A549 (cell line): ENCODE results near the gene KRTAP19-1. TPM values are rescaled to one million over a fixed set of nuclear protein-coding genes. Genes with fewer than 3 reads are reported as not detected.

ENCODE experiments used
- ATAC-seq, 2 experiments: fragments of 200-7000 bp in 1 of 2; fragments of >200 bp in 1 of 2; cut with Nextera tagmentation in 1 of 2; cut with Tn5 transposase in 1 of 2; 3 replicates each; pipeline versions ENCODE4 v1.8.0 to v1.9.1; 2018 to 2020; ENCODE audit warnings: mild to moderate bottlenecking in 1 of 2, moderate library complexity in 1 of 2
- CTCF ChIA-PET: fragments of 300-600 bp; sonication (Branson Sonifier 250); formaldehyde crosslinking; extraction: SDS; loops from one replicate; lab custom pipeline; 2021; ENCODE audit warnings: antibody characterized with exemption, inconsistent platforms; lab: Yijun Ruan, JAX
- POLR2A ChIA-PET: fragments of 350-600 bp; formaldehyde crosslinking; extraction: SDS; loops from one replicate; lab custom pipeline; 2021; ENCODE audit warnings: antibody characterized with exemption, inconsistent platforms; lab: Yijun Ruan, JAX
- DNase-seq, 2 experiments: peaks; one replicate each; pipeline versions ENCODE4 v3.0.0 to v3.0.0-alpha.2; 2011 to 2016; ENCODE audit warnings: low read depth in 1 of 2, low spot score in 1 of 2
- FAIRE-seq: peaks from 2 replicates; lab custom pipeline; 2011; peaks lifted over from hg19 to GRCh38; lab: Jason Lieb, UNC
- H3K27ac ChIP-seq, 2 experiments: fragments of >200 bp; sonication (Bioruptor Twin); formaldehyde crosslinking; 3 replicates each; pipeline ENCODE4 v1.5.1; 2016 to 2017
- H3K4me1 ChIP-seq: fragments of >200 bp; sonication (Bioruptor Twin); formaldehyde crosslinking; 3 replicates; pipeline ENCODE4 v1.6.1; 2016
- H3K4me2 ChIP-seq: fragments of >200 bp; sonication (Bioruptor Twin); formaldehyde crosslinking; 3 replicates; pipeline ENCODE4 v1.6.1; 2016
- H3K4me3 ChIP-seq: fragments of >200 bp; sonication (Bioruptor Twin); formaldehyde crosslinking; 3 replicates; pipeline ENCODE4 v1.5.1; 2016
- H3K9me3 ChIP-seq: fragments of >200 bp; sonication (Bioruptor Twin); formaldehyde crosslinking; 3 replicates; pipeline ENCODE4 v1.6.1; 2016
- ATOH8 ChIP-seq: fragments of 250-450 bp; sonication (Bioruptor Pico); IDR thresholded peaks from 2 replicates; pipeline ENCODE4 v1.5.0; 2020; ENCODE audit warnings: low read depth, mild to moderate bottlenecking, moderate library complexity
- CBX2 ChIP-seq: fragments of 200-600 bp; sonication (generic); IDR thresholded peaks from 2 replicates; pipeline ENCODE4 v1.6.1; 2016; ENCODE audit warnings: low read depth, mild to moderate bottlenecking, borderline replicate concordance
- CBX8 ChIP-seq: fragments of 200-600 bp; sonication (generic); IDR thresholded peaks from 2 replicates; pipeline ENCODE4 v1.6.1; 2016
- EHMT2 ChIP-seq: fragments of 200-600 bp; sonication (generic); IDR thresholded peaks from 2 replicates; pipeline ENCODE4 v1.6.1; 2016; ENCODE audit warnings: antibody characterized with exemption, low read depth, mild to moderate bottlenecking, moderate library complexity
- EP300 ChIP-seq, 2 experiments: fragments of >200 bp; sonication (Bioruptor Twin); formaldehyde crosslinking; IDR thresholded peaks; 2 replicates in 1 of 2; 3 replicates in 1 of 2; pipeline ENCODE4 v1.6.1; 2016 to 2017
- ESRRA ChIP-seq: fragments of 150-350 bp; IDR thresholded peaks from 2 replicates; pipeline ENCODE4 v1.6.1; 2014; ENCODE audit warnings: mild to moderate bottlenecking, low read length, borderline replicate concordance
- FOSL2 ChIP-seq, 2 experiments: fragments of 450-650 bp in 1 of 2; fragments of >200 bp in 1 of 2; sonication (Bioruptor Twin) in 1 of 2; formaldehyde crosslinking; IDR thresholded peaks; 2 replicates each; pipeline versions ENCODE4 v1.5.0 to v1.6.1; 2016 to 2020; ENCODE audit warnings: mild to moderate bottlenecking in 1 of 2, moderate library complexity in 1 of 2
- GATA3 ChIP-seq: IDR thresholded peaks from 2 replicates; pipeline ENCODE4 v1.6.1; 2012; ENCODE audit warnings: borderline replicate concordance
- HES2 ChIP-seq: fragments of >200 bp; sonication (Bioruptor Twin); formaldehyde crosslinking; IDR thresholded peaks from 2 replicates; pipeline ENCODE4 v1.6.1; 2016
- HMGXB4 ChIP-seq: fragments of 250-450 bp; sonication (Bioruptor Pico); IDR thresholded peaks from 2 replicates; pipeline ENCODE4 v1.5.0; 2021; ENCODE audit warnings: mild to moderate bottlenecking, moderate library complexity, borderline replicate concordance
- HOXA7 ChIP-seq: fragments of 250-450 bp; sonication (Bioruptor Pico); IDR thresholded peaks from 2 replicates; pipeline ENCODE4 v1.5.0; 2020; ENCODE audit warnings: mild to moderate bottlenecking, moderate library complexity
- HOXB5 ChIP-seq: fragments of 250-450 bp; sonication (Bioruptor Pico); IDR thresholded peaks from 2 replicates; pipeline ENCODE4 v1.5.0; 2020; ENCODE audit warnings: mild to moderate bottlenecking, moderate library complexity
- KDM1A ChIP-seq: fragments of 200-600 bp; sonication (generic); IDR thresholded peaks from 2 replicates; pipeline ENCODE4 v1.6.1; 2016; ENCODE audit warnings: low read depth, mild to moderate bottlenecking
- KDM5A ChIP-seq: fragments of 200-600 bp; sonication (generic); IDR thresholded peaks from 2 replicates; pipeline ENCODE4 v1.6.1; 2016; ENCODE audit warnings: antibody characterized with exemption, mild to moderate bottlenecking
- MAFK ChIP-seq: fragments of 450-650 bp; IDR thresholded peaks from 2 replicates; pipeline ENCODE4 v1.6.1; 2014; ENCODE audit not compliant: partially characterized antibody
- MAX ChIP-seq: IDR thresholded peaks from 2 replicates; pipeline ENCODE4 v1.6.1; 2012
- MAZ ChIP-seq: fragments of 150-350 bp; IDR thresholded peaks from 2 replicates; pipeline ENCODE4 v1.6.1; 2014; ENCODE audit warnings: antibody characterized with exemption, low read depth, low read length, borderline replicate concordance
- NPAS2 ChIP-seq: fragments of 250-450 bp; sonication (Bioruptor Pico); IDR thresholded peaks from 2 replicates; pipeline ENCODE4 v1.8.0; 2022; ENCODE audit warnings: mild to moderate bottlenecking, moderate library complexity, borderline replicate concordance
- PBX3 ChIP-seq: IDR thresholded peaks from 2 replicates; pipeline ENCODE4 v1.6.1; 2012
- PHF8 ChIP-seq: fragments of 200-600 bp; sonication (generic); IDR thresholded peaks from 2 replicates; pipeline ENCODE4 v1.6.1; 2016; ENCODE audit warnings: low read depth, mild to moderate bottlenecking, antibody characterized with exemption, moderate library complexity, borderline replicate concordance
- POLR2A ChIP-seq: IDR thresholded peaks from 2 replicates; pipeline ENCODE4 v1.6.1; 2012; ENCODE audit warnings: mild to moderate bottlenecking, low read length
- RCOR1 ChIP-seq: fragments of 150-350 bp; IDR thresholded peaks from 2 replicates; pipeline ENCODE4 v1.6.1; 2014; ENCODE audit warnings: antibody characterized with exemption, low read length, low read depth
- RFX5 ChIP-seq: fragments of 450-650 bp; IDR thresholded peaks from 2 replicates; pipeline ENCODE4 v1.7.1; 2014; ENCODE audit warnings: antibody characterized with exemption, mild to moderate bottlenecking, moderate library complexity
- RNF2 ChIP-seq: fragments of 200-600 bp; sonication (generic); IDR thresholded peaks from 2 replicates; pipeline ENCODE4 v1.6.1; 2016; ENCODE audit warnings: low read depth, mild to moderate bottlenecking, antibody characterized with exemption, moderate library complexity, borderline replicate concordance
- SMC3 ChIP-seq: fragments of >200 bp; sonication (Bioruptor Twin); formaldehyde crosslinking; IDR thresholded peaks from 3 replicates; pipeline ENCODE4 v1.6.1; 2018; ENCODE audit warnings: inconsistent platforms
- TFCP2L1 ChIP-seq: fragments of 250-450 bp; sonication (Bioruptor Pico); IDR thresholded peaks from 2 replicates; pipeline ENCODE4 v1.5.0; 2021; ENCODE audit warnings: mild to moderate bottlenecking
- TP53 ChIP-seq: fragments of 250-450 bp; sonication (Bioruptor Pico); IDR thresholded peaks from 2 replicates; pipeline ENCODE4 v1.5.0; 2021; ENCODE audit warnings: mild to moderate bottlenecking, moderate library complexity
- ZSCAN20 ChIP-seq: fragments of 250-450 bp; sonication (Bioruptor Pico); IDR thresholded peaks from 2 replicates; pipeline ENCODE4 v1.8.0; 2022; ENCODE audit warnings: mild to moderate bottlenecking, moderate library complexity
- WGBS: methylation state at CpG from one replicate; pipeline ENCODE4 v1.1.6; 2017; ENCODE audit errors: missing lambda C conversion rate; 5-methylcytosine and 5-hydroxymethylcytosine counted together
- polyA plus RNA-seq, 4 experiments: library from polyadenylated mRNA; depleted of rRNA in 3 of 4; stranded (reverse); fragments of >200 nt; fragmentation: RNase III in 1 of 4; extraction: RNeasy Plus Mini Kit Qiagen cat#74134 plus additional on column Dnase treatment in 1 of 4; gene quantifications; 2 replicates in 3 of 4; 3 replicates in 1 of 4; pipeline ENCODE4 v1.2.3, GENCODE V29; 2011 to 2017

KRTAP19-1 gene
- polyA plus RNA-seq, 2 of the 4 experiments (the other 2 are of a cell fraction): not detected

GRCh38 chr21:30491963-30492428 is 11.8 kb upstream of the KRTAP19-1 start, which contains the start of gene KRTAP19-3 (continued):
- no peak for TF ChIP-seq PHF8
- TF ChIP-seq, all 56 proteins: peak for 0

- no peak for DNase-seq
- WGBS: 6% methylated on average over 2 of the region's 2 CpGs
- no peak for TF ChIP-seq HOXB5 (CRISPR knock-in tag)
- TF ChIP-seq FOSL2 (IDR thresholded peaks at IDR 0.05): no peak
- TF ChIP-seq FOSL2 (CRISPR knock-in tag; IDR thresholded peaks at IDR 0.05): no peak
- no peak for TF ChIP-seq POLR2A
- no peak for TF ChIP-seq HOXA7 (CRISPR knock-in tag)
- no peak for TF ChIP-seq CBX8
- no peak for TF ChIP-seq ATOH8 (CRISPR knock-in tag)
- TF ChIP-seq HES2: no peak
- TF ChIP-seq MAFK: no peak
- TF ChIP-seq, all 56 proteins: peak for 0
- H3K27ac ChIP-seq: no peak within 1 kb of the TSS
- H3K9me3 ChIP-seq: no peaks in the 10 kb centered on the region
- CTCF ChIA-PET: no interaction called here
- POLR2A ChIA-PET: no interaction called here
- ATAC-seq (no peak), FAIRE-seq (no peak)
- no peaks in the 10 kb centered on the region for H3K4me1 ChIP-seq
- H3K4me3 ChIP-seq: no peak within 1 kb of the TSS
- no peak within 1 kb of the TSS for H3K4me2 ChIP-seq
These were observed 7.2 kb upstream of the KRTAP19-1 start, which contains the start of gene KRTAP19-2 for GRCh38 chr21:30487336-30487735. KRTAP19-2 (minus strand) TSS chr21:30487436; CDS start chr21:30487348, 88 bp downstream.

GRCh38 chr21:30486180-30486579 is 6.0 kb upstream of the KRTAP19-1 start:
- FAIRE-seq (no peak), ATAC-seq (no peak), DNase-seq (no peak)
- POLR2A ChIA-PET: no interaction called here
- 0% methylated on average over 1 of the region's 2 CpGs for WGBS
- Histone ChIP-seq H3K4me1 (no peaks in the 10 kb centered on the region), H3K27ac (no peak overlapping the region), H3K4me2 (no peak overlapping the region), H3K4me3 (no peak overlapping the region), H3K9me3 (no peaks in the 10 kb centered on the region)
- TF ChIP-seq RNF2: no peak
- no peak for TF ChIP-seq SMC3
- no peak for TF ChIP-seq HMGXB4 (CRISPR knock-in tag)
- CTCF ChIA-PET: no interaction called here

- CTCF ChIA-PET: no interaction called here
- WGBS: 3% methylated on average over 2 of the region's 2 CpGs
- TF ChIP-seq RCOR1 (no peak), TFCP2L1 (no peak), EP300 (IDR thresholded peaks at IDR 0.05) (no peak), TP53 (CRISPR knock-in tag) (no peak), ZSCAN20 (CRISPR knock-in tag) (no peak), PBX3 (no peak), ATOH8 (CRISPR knock-in tag) (no peak), CBX2 (no peak), RFX5 (no peak), MAX (no peak), EHMT2 (no peak), GATA3 (no peak), HOXA7 (CRISPR knock-in tag) (no peak), KDM5A (no peak), HOXB5 (CRISPR knock-in tag) (no peak), MAZ (no peak), NPAS2 (CRISPR knock-in tag) (no peak), ESRRA (no peak), KDM1A (no peak)
- no peaks in the 10 kb centered on the region for H3K4me1 ChIP-seq
- H3K27ac ChIP-seq: no peak overlapping the region
- FAIRE-seq: no peak
- no peak for DNase-seq
- ATAC-seq: no peak
- H3K4me2 ChIP-seq: no peak overlapping the region
- H3K4me3 ChIP-seq: no peak overlapping the region
- no peaks in the 10 kb centered on the region for H3K9me3 ChIP-seq
- POLR2A ChIA-PET: no interaction called here
These were observed 2.0 kb upstream of the KRTAP19-1 start for GRCh38 chr21:30482130-30482529.
